HG03521 (cell line): ENCODE results near the gene GALNTL6.

Experiments used
- ATAC-seq: cut with Tn5 transposase; IDR thresholded peaks from one replicate; pipeline ENCODE4 v1.9.1; 2021; ENCODE audit warnings: mild to moderate bottlenecking, moderate library complexity; ENCODE audit not compliant: unreplicated experiment

Gene GALNTL6

GRCh38 chr4:172650758-172651530 lies 837.7 kb downstream of the GALNTL6 start:
- no peak for ATAC-seq

- ATAC-seq = no peak
Observed at GRCh38 chr4:172651961-172652360, 838.8 kb downstream of the GALNTL6 start.

DNA sequence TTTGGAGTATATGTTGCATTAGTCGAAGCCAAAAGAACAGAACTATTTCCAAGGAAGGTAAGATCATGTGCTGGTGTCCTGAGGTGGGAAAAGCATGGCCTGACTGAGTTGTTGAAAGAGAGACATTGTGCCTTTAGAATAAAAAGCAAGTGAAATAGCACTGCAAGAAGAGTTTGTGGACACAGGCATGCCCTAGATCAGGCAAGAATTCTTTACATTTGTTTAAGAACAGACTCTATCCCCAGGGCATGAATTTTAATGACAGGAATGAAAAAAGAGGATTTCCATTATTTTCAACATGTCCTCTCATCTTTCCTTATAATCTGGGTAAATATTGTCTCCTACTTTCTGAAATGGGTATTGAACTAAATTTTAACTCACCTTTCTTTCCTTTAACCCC lies 839.2 kb downstream of the GALNTL6 start:
- no peak for ATAC-seq

DNA sequence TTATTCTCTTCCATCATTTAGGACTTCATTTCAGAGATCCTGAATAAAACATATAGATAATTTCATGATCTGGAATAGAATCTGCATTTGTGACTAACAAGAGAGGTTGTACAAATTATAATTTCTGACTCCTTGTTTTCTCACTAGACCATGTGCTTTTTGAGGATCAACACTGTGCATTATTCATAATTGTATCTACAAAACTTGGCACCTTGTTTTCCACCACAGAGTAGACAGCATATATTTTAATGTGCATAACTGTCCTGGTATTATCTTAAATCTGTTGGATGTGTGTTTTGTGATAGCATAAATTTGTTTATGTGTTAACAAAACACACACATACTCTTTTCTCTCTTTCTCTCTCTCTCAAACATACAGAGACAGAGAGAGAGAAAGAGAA lies 840.5 kb downstream of the GALNTL6 start:
- ATAC-seq = no peak

GRCh38 chr4:172654457-172654856 lies 841.3 kb downstream of the GALNTL6 start:
- no peak for ATAC-seq

GRCh38 chr4:172656055-172656454 lies 842.9 kb downstream of the GALNTL6 start:
- ATAC-seq = no peak

- ATAC-seq = no peak
Observed at GRCh38 chr4:172657081-172657480, 843.9 kb downstream of the GALNTL6 start.

- no peak for ATAC-seq
Observed at GRCh38 chr4:172660251-172660650, 847.0 kb downstream of the GALNTL6 start.

DNA sequence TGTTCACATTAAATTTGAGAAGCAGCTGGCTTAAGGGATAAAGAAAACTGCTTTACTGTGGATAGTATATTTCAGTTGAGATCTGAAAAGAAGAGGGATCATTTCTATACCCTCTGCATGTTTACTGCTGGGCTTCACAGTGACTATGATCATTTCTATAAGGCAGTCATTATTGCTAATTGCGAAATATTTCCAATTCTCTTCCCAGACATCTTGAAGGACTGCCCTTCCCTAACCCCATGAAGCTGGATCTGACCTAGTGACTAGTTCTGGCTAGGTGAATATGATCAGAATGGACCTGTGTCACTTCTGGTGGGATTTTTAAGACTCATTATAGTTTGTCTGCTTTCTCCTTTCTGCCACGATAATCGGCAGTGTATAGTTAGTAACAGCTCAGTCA lies 848.9 kb downstream of the GALNTL6 start:
- ATAC-seq = no peak

DNA sequence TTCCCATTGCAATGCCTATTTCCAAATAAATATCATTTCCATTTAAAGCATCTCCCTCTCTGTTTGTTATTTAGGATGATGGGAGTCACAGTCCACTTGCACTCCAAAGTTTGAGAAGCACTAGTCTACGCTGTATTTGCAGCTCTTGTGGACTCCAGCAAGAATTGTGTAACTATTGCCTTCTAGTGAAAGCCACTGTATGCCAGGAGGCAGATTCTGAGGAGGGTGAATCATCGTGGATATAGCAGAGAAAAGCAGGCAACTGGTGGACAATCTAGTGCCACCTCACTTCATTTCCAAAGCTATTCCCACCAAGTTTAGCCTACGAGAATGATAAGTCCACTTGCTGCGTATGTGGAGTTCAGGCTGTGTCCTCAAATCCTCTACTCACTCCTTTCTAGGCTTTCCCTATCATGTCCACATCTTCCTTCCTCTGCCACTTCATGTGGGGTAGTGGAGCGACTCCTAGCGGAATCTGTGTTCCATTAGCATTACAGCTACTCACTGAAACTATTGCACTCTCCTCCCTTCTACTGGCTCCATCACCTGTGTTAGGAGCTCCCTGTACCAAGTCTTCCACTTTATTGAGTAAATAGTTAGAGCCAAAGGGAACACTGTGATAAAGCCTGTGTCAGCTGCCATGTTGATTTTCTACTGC lies 853.6 kb downstream of the GALNTL6 start:
- ATAC-seq = no peak

DNA sequence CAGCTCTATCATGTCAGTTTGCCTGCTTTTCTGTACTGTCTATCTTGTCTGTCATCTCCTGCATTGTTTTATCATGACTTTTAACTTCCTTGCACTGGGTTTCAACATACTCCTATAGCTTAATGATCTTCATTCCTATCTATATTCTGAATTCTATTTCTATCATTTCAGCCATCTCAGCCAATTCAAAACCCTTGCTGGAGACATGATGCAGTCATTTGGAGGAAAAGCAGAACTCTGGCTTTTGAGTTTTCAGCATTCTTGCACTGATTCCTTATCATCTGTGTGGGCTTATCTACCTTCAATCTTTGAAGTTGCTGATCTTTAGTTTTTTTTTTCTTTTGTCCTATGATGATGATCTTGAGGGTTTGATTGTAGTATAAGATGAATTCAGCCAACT lies 861.6 kb downstream of the GALNTL6 start:
- ATAC-seq = no peak

DNA sequence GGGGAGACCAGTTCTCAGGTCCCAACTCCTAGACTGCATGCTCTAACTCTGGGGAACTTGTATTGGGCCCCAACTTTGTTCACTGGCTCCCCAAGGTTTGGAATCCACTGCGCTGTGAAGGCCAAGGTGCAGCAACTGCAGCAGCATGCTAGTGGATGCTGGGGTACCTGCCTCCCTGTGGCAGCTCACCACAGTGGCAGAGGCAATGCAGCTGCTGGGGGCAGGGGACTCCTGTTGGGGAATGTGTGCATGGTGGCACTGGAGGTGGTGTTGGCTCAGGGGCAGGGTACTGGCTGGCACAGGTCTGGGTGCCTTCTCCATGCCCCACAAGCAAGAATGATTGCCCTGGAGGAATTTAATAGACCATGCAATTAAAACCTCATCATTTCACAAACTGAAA lies 862.0 kb downstream of the GALNTL6 start:
- ATAC-seq = no peak

- no peak for ATAC-seq
Observed at GRCh38 chr4:172680691-172681090, 867.5 kb downstream of the GALNTL6 start.

- ATAC-seq = no peak
Observed at GRCh38 chr4:172683021-172683420, 869.8 kb downstream of the GALNTL6 start.

DNA sequence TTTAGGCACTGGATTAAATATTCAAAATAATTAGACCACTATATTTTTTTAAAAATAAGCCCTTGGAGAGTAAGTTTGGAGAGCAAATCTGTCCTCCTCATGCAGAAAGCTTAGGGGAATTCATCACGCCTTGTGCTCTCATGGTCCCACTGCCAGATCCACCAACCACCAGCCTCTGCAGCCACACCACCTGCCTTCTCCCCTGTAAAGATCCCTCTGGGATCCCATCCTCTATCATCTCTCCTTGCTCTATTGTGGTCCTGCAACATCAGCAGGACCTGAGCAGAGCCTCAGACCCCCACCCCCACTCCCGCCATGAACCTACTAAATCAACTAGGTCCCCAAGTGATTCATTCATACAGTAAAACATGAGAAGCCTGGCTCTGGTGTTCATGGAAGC lies 872.8 kb downstream of the GALNTL6 start:
- no peak for ATAC-seq

GRCh38 chr4:172688534-172688933 lies 875.3 kb downstream of the GALNTL6 start:
- no peak for ATAC-seq

DNA sequence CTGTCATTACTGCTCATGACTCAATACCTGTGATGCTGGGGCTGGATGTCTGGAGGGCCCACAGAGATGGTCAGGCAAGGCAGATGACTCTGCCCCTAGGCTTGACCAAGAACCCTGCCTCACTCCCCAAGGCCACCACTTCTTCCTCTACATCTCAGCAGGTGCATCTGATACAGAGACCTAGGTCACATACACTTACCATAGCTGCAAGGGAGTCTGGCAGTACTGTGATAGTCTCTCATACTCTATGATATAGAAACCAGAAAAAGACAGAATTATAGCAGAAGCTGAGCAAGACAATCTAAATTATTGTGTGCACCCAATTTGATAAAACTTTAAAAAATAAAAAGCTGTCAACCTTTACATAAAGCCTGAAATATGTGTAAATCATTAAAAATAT lies 878.3 kb downstream of the GALNTL6 start:
- no peak for ATAC-seq

DNA sequence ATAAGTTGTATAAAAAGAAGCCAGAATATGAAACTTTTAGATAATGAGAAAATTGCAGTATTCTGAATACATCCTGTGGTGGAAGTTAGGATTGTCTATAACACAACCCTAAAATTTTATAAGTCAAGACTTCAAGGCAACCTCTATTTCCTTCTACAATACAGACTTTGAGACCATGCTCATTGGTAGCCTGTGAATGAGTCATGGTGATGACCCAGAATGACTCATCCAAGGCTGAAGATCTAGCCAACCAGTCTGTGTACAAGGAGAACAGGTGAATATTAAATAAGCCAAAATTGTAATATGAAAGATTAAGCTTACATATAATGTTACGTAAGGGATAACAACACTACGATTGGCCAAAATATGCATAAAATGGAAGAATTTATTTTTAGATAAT lies 879.5 kb downstream of the GALNTL6 start:
- ATAC-seq = no peak

DNA sequence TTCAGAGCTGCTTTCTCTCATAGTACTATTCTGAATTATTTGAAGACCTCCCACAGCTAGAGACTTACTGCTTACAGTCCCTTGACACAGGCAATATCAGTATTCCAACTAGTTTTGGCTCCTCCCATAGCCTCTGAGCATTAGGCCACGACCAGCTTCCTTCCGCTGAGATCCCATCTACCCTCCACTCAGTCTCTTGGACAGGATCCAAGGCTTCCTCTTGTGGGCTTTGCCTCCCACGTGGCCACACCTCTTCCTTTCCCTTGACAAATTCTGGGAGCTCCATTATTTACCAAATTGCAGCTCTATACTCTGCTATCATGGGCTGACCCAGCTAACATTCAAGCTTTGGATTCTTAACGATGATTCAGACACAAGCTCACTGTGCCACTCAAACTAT lies 885.1 kb downstream of the GALNTL6 start:
- ATAC-seq = no peak

- ATAC-seq = no peak
Observed at GRCh38 chr4:172705565-172705964, 892.4 kb downstream of the GALNTL6 start.

- ATAC-seq = no peak
Observed at GRCh38 chr4:172706000-172706399, 892.8 kb downstream of the GALNTL6 start.

DNA sequence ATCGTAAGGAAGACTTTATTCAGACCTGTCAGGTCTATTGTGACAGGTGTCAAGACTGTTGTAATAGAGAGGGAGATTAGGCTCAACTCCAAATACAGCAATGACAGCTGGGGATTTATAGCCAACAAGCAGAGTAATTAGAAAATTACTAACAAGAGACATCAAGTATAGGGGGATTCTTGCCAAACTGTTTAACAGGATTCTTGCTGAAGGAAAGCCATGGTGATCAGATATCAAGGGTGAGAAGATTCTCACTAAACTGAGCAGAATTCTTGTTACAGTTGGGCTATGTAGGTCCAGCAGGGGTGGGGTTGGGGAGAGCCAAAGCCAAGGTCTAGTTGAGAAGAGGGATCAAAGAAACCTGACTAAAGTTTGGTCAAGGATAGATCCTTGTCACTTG lies 894.4 kb downstream of the GALNTL6 start:
- ATAC-seq = no peak

GRCh38 chr4:172708184-172708583 lies 895.0 kb downstream of the GALNTL6 start:
- ATAC-seq = no peak
